H1 (cell line): ENCODE results near the gene TNFRSF18. TPM values are rescaled to one million over a fixed set of nuclear protein-coding genes. Genes with fewer than 3 reads are reported as not detected.

ENCODE experiments used
- CTCF ChIA-PET: fragments of 300-600 bp; sonication (Branson Sonifier 250); formaldehyde crosslinking; loops from one replicate; lab custom pipeline; 2021; ENCODE audit not compliant: partially characterized antibody; lab: Charles Lee
- POLR2A ChIA-PET: fragments of 300-600 bp; sonication (Branson Sonifier 250); formaldehyde crosslinking; loops from one replicate; lab custom pipeline; 2021; ENCODE audit warnings: inconsistent platforms; ENCODE audit not compliant: partially characterized antibody; lab: Charles Lee
- DNase-seq, 2 experiments: peaks; one replicate each; pipeline versions ENCODE4 v3.0.0 to v3.0.0-alpha.2; 2010 to 2022; ENCODE audit warnings: low spot score in 2 of 2, low read depth in 1 of 2, mixed read lengths in 1 of 2
- FAIRE-seq: peaks from 2 replicates; lab custom pipeline; 2011; peaks lifted over from hg19 to GRCh38; lab: Jason Lieb, UNC
- H2AFZ ChIP-seq: 2 replicates; pipeline ENCODE4 v1.8.1; 2012; ENCODE audit warnings: low read length, inconsistent platforms
- H2AK5ac ChIP-seq: 2 replicates; pipeline ENCODE4 v1.6.1; 2013; ENCODE audit warnings: low read depth, low read length
- H2BK120ac ChIP-seq: replicated peaks from 2 replicates; pipeline ENCODE3; 2013; ENCODE audit warnings: low read depth, low read length, inconsistent platforms
- H2BK12ac ChIP-seq: 2 replicates; pipeline ENCODE4 v1.6.1; 2013; ENCODE audit warnings: low read depth, low read length
- H2BK15ac ChIP-seq: 2 replicates; pipeline ENCODE4 v1.6.1; 2013; ENCODE audit warnings: low read length
- H2BK20ac ChIP-seq: 2 replicates; pipeline ENCODE4 v1.6.1; 2013; ENCODE audit warnings: low read length
- H2BK5ac ChIP-seq: 2 replicates; pipeline ENCODE4 v1.6.1; 2013; ENCODE audit warnings: low read depth, low read length
- H3K14ac ChIP-seq: 2 replicates; pipeline ENCODE4 v1.6.1; 2013; ENCODE audit warnings: inconsistent platforms; ENCODE audit not compliant: insufficient read length
- H3K18ac ChIP-seq: 2 replicates; pipeline ENCODE4 v1.6.1; 2013; ENCODE audit warnings: low read length; ENCODE audit errors: extremely low read depth
- H3K23ac ChIP-seq: 2 replicates; pipeline ENCODE4 v1.6.1; 2013; ENCODE audit warnings: inconsistent platforms; ENCODE audit not compliant: insufficient read length
- H3K23me2 ChIP-seq: 2 replicates; pipeline ENCODE4 v1.6.1; 2013; ENCODE audit warnings: low read depth, low read length
- H3K27ac ChIP-seq: 2 replicates; pipeline ENCODE4 v1.6.1; 2011; ENCODE audit warnings: low read depth, low read length, inconsistent platforms
- H3K27me3 ChIP-seq, 4 experiments: replicated peaks in 1 of 4; 1 replicate in 1 of 4; 2 replicates in 3 of 4; pipeline versions ENCODE4 v1.6.1 to v1.8.1; 2011 to 2013; ENCODE audit warnings: low read length in 3 of 4, mild to moderate bottlenecking in 3 of 4, inconsistent platforms in 2 of 4, mixed read lengths in 2 of 4, moderate library complexity in 1 of 4; ENCODE audit not compliant: control insufficient read depth in 3 of 4, insufficient read depth in 3 of 4; ENCODE audit errors: extremely low read depth in 1 of 4
- H3K36me3 ChIP-seq, 4 experiments: 2 replicates each; pipeline versions ENCODE4 v1.6.1 to v1.8.1; 2011 to 2013; ENCODE audit warnings: mild to moderate bottlenecking in 4 of 4, low read length in 3 of 4, moderate library complexity in 2 of 4, control low read depth in 1 of 4, inconsistent platforms in 1 of 4; ENCODE audit not compliant: insufficient read depth in 4 of 4, control insufficient read depth in 2 of 4
- H3K4ac ChIP-seq: replicated peaks from 2 replicates; pipeline ENCODE3; 2013; ENCODE audit warnings: low read length, low read depth, mixed read lengths, inconsistent platforms; ENCODE audit not compliant: insufficient read length
- H3K4me1 ChIP-seq, 4 experiments: replicated peaks in 1 of 4; 1 replicate in 1 of 4; 2 replicates in 3 of 4; pipeline versions ENCODE4 v1.6.1 to v1.8.1; 2011 to 2013; ENCODE audit warnings: low read length in 3 of 4, inconsistent platforms in 2 of 4, mixed read lengths in 1 of 4; ENCODE audit not compliant: insufficient read depth in 4 of 4, control insufficient read depth in 3 of 4
- H3K4me2 ChIP-seq, 2 experiments: 2 replicates each; pipeline versions ENCODE4 v1.6.1 to v1.8.1; 2011 to 2013; ENCODE audit warnings: low read depth in 2 of 2, low read length in 2 of 2, control low read depth in 1 of 2, inconsistent platforms in 1 of 2, mild to moderate bottlenecking in 1 of 2; ENCODE audit not compliant: insufficient read depth in 1 of 2
- H3K4me3 ChIP-seq, 4 experiments: fragments of 200-600, 300-600 bp in 1 of 4; sonication (generic), shearing (Covaris generic), sonication (Bioruptor Twin) in 1 of 4; 2 replicates each; pipeline versions ENCODE4 v1.5.1 to v1.8.1; 2011 to 2016; ENCODE audit warnings: low read length in 4 of 4, low read depth in 3 of 4, control low read depth in 2 of 4, inconsistent platforms in 2 of 4, mild to moderate bottlenecking in 2 of 4, mixed read lengths in 1 of 4, moderate library complexity in 1 of 4; ENCODE audit not compliant: insufficient read depth in 2 of 4; ENCODE audit errors: extremely low read depth in 1 of 4
- H3K56ac ChIP-seq: replicated peaks from 2 replicates; pipeline ENCODE3; 2013; ENCODE audit warnings: low read depth, mild to moderate bottlenecking, mixed read lengths, low read length, inconsistent platforms; ENCODE audit not compliant: insufficient read length
- H3K79me1 ChIP-seq: 2 replicates; pipeline ENCODE4 v1.6.1; 2013; ENCODE audit warnings: low read depth, low read length, control low read depth
- H3K79me2 ChIP-seq, 2 experiments: 2 replicates each; pipeline versions ENCODE4 v1.6.1 to v1.8.1; 2012 to 2013; ENCODE audit warnings: low read length in 2 of 2, mild to moderate bottlenecking in 2 of 2, inconsistent platforms in 1 of 2; ENCODE audit not compliant: insufficient read depth in 2 of 2, control insufficient read depth in 1 of 2
- H3K9ac ChIP-seq, 4 experiments: replicated peaks in 1 of 4; 1 replicate in 1 of 4; 2 replicates in 3 of 4; pipeline versions ENCODE4 v1.6.1 to v1.8.1; 2011 to 2013; ENCODE audit warnings: low read depth in 3 of 4, low read length in 3 of 4, control low read depth in 2 of 4, mild to moderate bottlenecking in 2 of 4, moderate library complexity in 2 of 4, inconsistent platforms in 1 of 4; ENCODE audit errors: extremely low read depth in 1 of 4
- H3K9me3 ChIP-seq, 2 experiments: 2 replicates each; pipeline versions ENCODE4 v1.6.1 to v1.8.1; 2012 to 2013; ENCODE audit warnings: mild to moderate bottlenecking in 2 of 2, moderate library complexity in 2 of 2, control low read depth in 1 of 2, inconsistent platforms in 1 of 2, low read depth in 1 of 2, low read length in 1 of 2, mixed read lengths in 1 of 2; ENCODE audit not compliant: insufficient read depth in 2 of 2
- H4K20me1 ChIP-seq, 2 experiments: replicated peaks in 1 of 2; 2 replicates each; pipeline versions ENCODE3 to v1.8.1; 2011 to 2013; ENCODE audit warnings: inconsistent platforms in 2 of 2, low read length in 2 of 2, mild to moderate bottlenecking in 1 of 2; ENCODE audit not compliant: insufficient read depth in 2 of 2, control insufficient read depth in 1 of 2
- H4K5ac ChIP-seq: 2 replicates; pipeline ENCODE4 v1.6.1; 2013; ENCODE audit warnings: low read length, low read depth, mixed read lengths, inconsistent platforms; ENCODE audit not compliant: insufficient read length
- H4K8ac ChIP-seq: 2 replicates; pipeline ENCODE4 v1.8.0; 2013; ENCODE audit warnings: mild to moderate bottlenecking, moderate library complexity, low read length, inconsistent platforms; ENCODE audit not compliant: insufficient read depth; ENCODE audit errors: extremely low read depth
- H4K91ac ChIP-seq: replicated peaks from 2 replicates; pipeline ENCODE3; 2013; ENCODE audit warnings: low read length, mixed read lengths, inconsistent platforms; ENCODE audit not compliant: insufficient read length
- BCL11A ChIP-seq, 2 experiments: IDR thresholded peaks; one replicate each; pipeline ENCODE4 v1.6.1; 2011; ENCODE audit warnings: low read depth in 2 of 2, low read length in 2 of 2, mild to moderate bottlenecking in 2 of 2
- BRCA1 ChIP-seq: IDR thresholded peaks from 2 replicates; pipeline ENCODE4 v1.6.1; 2012; ENCODE audit warnings: low read depth, low read length, improper control_type of control experiment
- CBX5 ChIP-seq: fragments of 300-800, 300-1000 bp; sonication (generic); IDR thresholded peaks from 2 replicates; pipeline ENCODE4 v1.7.1; 2016; ENCODE audit warnings: antibody characterized with exemption, low read length, low read depth
- CHD2 ChIP-seq: IDR thresholded peaks from 2 replicates; pipeline ENCODE4 v1.6.1; 2012; ENCODE audit warnings: low read length, improper control_type of control experiment
- CTBP2 ChIP-seq: IDR thresholded peaks from 2 replicates; pipeline ENCODE4 v1.7.0; 2011; ENCODE audit warnings: borderline replicate concordance, mild to moderate bottlenecking, moderate library complexity, mixed read lengths, low read length; ENCODE audit not compliant: insufficient read depth, insufficient read length
- GABPA ChIP-seq: IDR thresholded peaks from 2 replicates; pipeline ENCODE4 v1.6.1; 2011; ENCODE audit warnings: mild to moderate bottlenecking, low read length, moderate library complexity, borderline replicate concordance; ENCODE audit not compliant: insufficient read depth
- POU5F1 ChIP-seq: IDR thresholded peaks from 2 replicates; pipeline ENCODE4 v1.6.1; 2011; ENCODE audit warnings: low read depth, mild to moderate bottlenecking, low read length, moderate library complexity
- RBBP5 ChIP-seq: IDR thresholded peaks from 2 replicates; pipeline ENCODE4 v1.7.1; 2012; ENCODE audit warnings: low read depth, mild to moderate bottlenecking, inconsistent platforms, low read length, moderate library complexity, borderline replicate concordance
- SIN3A ChIP-seq, 2 experiments: IDR thresholded peaks in 1 of 2; conservative IDR thresholded peaks in 1 of 2; 2 replicates each; pipeline ENCODE4 v1.6.1; 2011 to 2012; ENCODE audit warnings: low read length in 2 of 2, improper control_type of control experiment in 1 of 2, low read depth in 1 of 2, mild to moderate bottlenecking in 1 of 2
- SP2 ChIP-seq: IDR thresholded peaks from 2 replicates; pipeline ENCODE4 v1.6.1; 2012; ENCODE audit warnings: mild to moderate bottlenecking, low read length, inconsistent platforms
- TAF1 ChIP-seq: IDR thresholded peaks from 2 replicates; pipeline ENCODE4 v1.6.1; 2011; ENCODE audit warnings: mild to moderate bottlenecking, low read depth, low read length
- TAF7 ChIP-seq: optimal IDR thresholded peaks from 2 replicates; pipeline ENCODE3; 2011; ENCODE audit warnings: low read depth, mild to moderate bottlenecking, inconsistent platforms, low read length, moderate library complexity, borderline replicate concordance
- ZNF274 ChIP-seq: IDR thresholded peaks from 2 replicates; pipeline ENCODE4 v1.7.0; 2012; ENCODE audit warnings: low read length, borderline replicate concordance; ENCODE audit errors: extremely low read depth
- WGBS, 2 experiments: shearing (Covaris generic) in 1 of 2; methylation state at CpG; one replicate each; pipeline versions ENCODE4 v1.1.6 to v1.1.7; 2013 to 2015; ENCODE audit warnings: low lambda C conversion rate in 2 of 2, mixed read lengths in 2 of 2, inconsistent platforms in 1 of 2, low coverage in 1 of 2, missing lambda C conversion rate in 1 of 2; ENCODE audit not compliant: insufficient replicate concordance in 2 of 2, insufficient coverage in 1 of 2, insufficient read length in 1 of 2; ENCODE audit errors: extremely low coverage in 1 of 2, missing lambda C conversion rate in 1 of 2; 5-methylcytosine and 5-hydroxymethylcytosine counted together
- polyA plus RNA-seq, 7 experiments: library from polyadenylated mRNA; depleted of rRNA in 3 of 7; stranded (reverse) in 5 of 7; unstranded in 2 of 7; fragments of >200 nt in 5 of 7; fragments of 200-250 nt in 2 of 7; gene quantifications; 1 replicate in 5 of 7; 2 replicates in 1 of 7; 4 replicates in 1 of 7; pipeline versions ENCODE4 v1.2.1 to v1.2.3, GENCODE V29; 2011 to 2013; ENCODE audit warnings: missing spikeins in 2 of 7, mixed read lengths in 2 of 7
- total RNA-seq: library from RNA; stranded (reverse); fragmentation: NEBNext Ultra II Directional; extraction: Animal tissue kit (Norgen Biotek cat#: 25700); gene quantifications from 2 replicates; pipeline ENCODE4 v1.2.1, GENCODE V29; 2021

TNFRSF18 gene
- total and polyA plus RNA-seq, 2 of the 8 experiments (the other 6 are each of a cell fraction or from before 2014, with no cell fraction given) = 1.5 to 2.5 TPM

DNA sequence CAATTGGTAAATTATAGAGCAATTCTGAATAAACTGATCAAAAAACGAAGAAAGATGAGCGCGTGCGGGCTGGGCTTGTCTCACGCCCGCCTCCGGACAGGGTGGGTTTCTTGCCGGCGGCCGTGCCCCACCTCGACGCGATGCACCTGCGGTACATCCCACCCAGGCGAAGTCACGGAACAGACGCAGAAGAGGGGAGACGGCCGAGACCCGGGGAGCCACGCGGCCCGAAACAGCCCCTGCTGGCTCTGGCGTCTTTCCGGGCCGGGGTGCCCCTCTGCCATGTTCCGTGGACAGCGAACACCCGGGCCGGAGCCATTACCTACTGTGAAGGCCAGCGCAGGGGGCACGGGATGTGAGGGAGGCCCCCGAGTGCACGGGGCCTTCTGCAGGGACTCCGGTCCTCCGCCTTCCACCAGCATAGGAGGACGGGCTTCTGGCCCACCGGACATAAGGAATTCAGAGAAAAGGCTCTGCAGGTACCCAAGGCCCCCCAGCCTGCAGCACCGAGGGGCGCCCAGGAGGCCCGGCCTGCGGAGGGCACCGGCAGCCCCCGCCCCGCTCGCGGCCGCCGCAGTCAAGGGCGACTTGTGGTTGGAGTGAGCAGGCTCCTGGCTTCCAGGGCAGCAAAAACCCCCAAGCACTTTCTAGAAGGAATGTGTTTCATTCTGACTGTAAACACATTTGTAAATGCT lies 47.7 kb upstream of the TNFRSF18 start:
- no peak overlapping the region for H2AK5ac ChIP-seq
- no peak overlapping the region for H2BK15ac ChIP-seq
- WGBS, 2 experiments = 97% methylated on average over 46 of the region's 50 CpGs; no CpG with 5 or more reads in 1 of the 2 experiments
- H2BK120ac ChIP-seq = no peak overlapping the region
- no peaks in the 10 kb centered on the region for H3K27me3 ChIP-seq
- POLR2A ChIA-PET = no interaction called here
- no peak overlapping the region for H4K91ac ChIP-seq
- H2BK5ac ChIP-seq = no peak overlapping the region
- peaks cover 2 to 15% of the 10 kb centered on the region in 2 experiments for H4K20me1 ChIP-seq
- H3K4me2 ChIP-seq = no peak overlapping the region
- H3K14ac ChIP-seq = no peak overlapping the region
- no peaks in the 10 kb centered on the region for H3K9me3 ChIP-seq
- H3K36me3 ChIP-seq = peaks cover 0 to 31% (median 16%) of the 10 kb centered on the region in 4 experiments; a peak in 7 of 8 replicates
- H3K79me1 ChIP-seq = peaks cover 6% of the 10 kb centered on the region
- no peak for FAIRE-seq
- H3K9ac ChIP-seq = no peak overlapping the region
- H4K8ac ChIP-seq = peak overlapping the region; percentile 68
- H3K23me2 ChIP-seq = no peaks in the 10 kb centered on the region
- no peak overlapping the region for H2BK20ac ChIP-seq
- H3K23ac ChIP-seq = no peak overlapping the region
- H3K56ac ChIP-seq = no peak overlapping the region
- no peak overlapping the region for H3K4me3 ChIP-seq
- H4K5ac ChIP-seq = no peak overlapping the region
- CTCF ChIA-PET = interaction anchor here (0.7 to 1.7 kb wide), 6 partner anchors 10 to 132 kb away, joined by 3 to 7 read pairs (median 4); no protein-coding TSS in a partner anchor
- H3K27ac ChIP-seq = no peak overlapping the region
- H3K79me2 ChIP-seq = peaks cover 0 to 3% of the 10 kb centered on the region in 2 experiments; a peak in 1 of 4 replicates
- no peak overlapping the region for H2BK12ac ChIP-seq
- no peak overlapping the region for H3K18ac ChIP-seq
- H2AFZ ChIP-seq = no peak overlapping the region
- H3K4me1 ChIP-seq = peaks cover 0 to 14% (median 7%) of the 10 kb centered on the region in 4 experiments; a peak in 6 of 7 replicates
- DNase-seq = no peak
- no peak overlapping the region for H3K4ac ChIP-seq
- TF ChIP-seq CHD2 (no peak), RBBP5 (no peak), TAF1 (no peak), ZNF274 (no peak), BCL11A (IDR thresholded peaks at IDR 0.05; ENCODE audit: low read depth in 2 of 2, low read length in 2 of 2) (no peak), CTBP2 (no peak), TAF7 (no peak), SIN3A (conservative IDR thresholded peaks at IDR 0.05 in 1 of 2, IDR thresholded peaks at IDR 0.05 in 1 of 2; ENCODE audit: low read depth in 1 of 2, low read length in 2 of 2) (no peak), POU5F1 (no peak), BRCA1 (no peak), CBX5 (no peak), GABPA (no peak), SP2 (no peak)
